Measurements from ENCODE around the gene LTBP3.

- TF ChIP-seq EZH2 (IDR thresholded peaks at IDR 0.05; ENCODE audit: borderline replicate concordance, low read depth, low read length), result no peak
- TF ChIP-seq FOXK2 (conservative IDR thresholded peaks at IDR 0.05 in 1 of 2, IDR thresholded peaks at IDR 0.05 in 1 of 2; ENCODE audit: low read depth in 2 of 2), result no peak
- no peak for TF ChIP-seq SMAD3 (CRISPR knock-in tag; conservative IDR thresholded peaks at IDR 0.05)
- no peak for TF ChIP-seq ZBED1 (IDR thresholded peaks at IDR 0.05)
These were observed 32.1 kb upstream of the LTBP3 start for GRCh38 chr11:65590240-65590738.
